Inflammatory macrophage (primary cell): ENCODE results near the gene IFI30.

Experiments
- DNase-seq, 2 donors: peaks; one replicate each; pipeline ENCODE4 v3.0.0-alpha.2; 2020 to 2022

The IFI30 gene

DNA sequence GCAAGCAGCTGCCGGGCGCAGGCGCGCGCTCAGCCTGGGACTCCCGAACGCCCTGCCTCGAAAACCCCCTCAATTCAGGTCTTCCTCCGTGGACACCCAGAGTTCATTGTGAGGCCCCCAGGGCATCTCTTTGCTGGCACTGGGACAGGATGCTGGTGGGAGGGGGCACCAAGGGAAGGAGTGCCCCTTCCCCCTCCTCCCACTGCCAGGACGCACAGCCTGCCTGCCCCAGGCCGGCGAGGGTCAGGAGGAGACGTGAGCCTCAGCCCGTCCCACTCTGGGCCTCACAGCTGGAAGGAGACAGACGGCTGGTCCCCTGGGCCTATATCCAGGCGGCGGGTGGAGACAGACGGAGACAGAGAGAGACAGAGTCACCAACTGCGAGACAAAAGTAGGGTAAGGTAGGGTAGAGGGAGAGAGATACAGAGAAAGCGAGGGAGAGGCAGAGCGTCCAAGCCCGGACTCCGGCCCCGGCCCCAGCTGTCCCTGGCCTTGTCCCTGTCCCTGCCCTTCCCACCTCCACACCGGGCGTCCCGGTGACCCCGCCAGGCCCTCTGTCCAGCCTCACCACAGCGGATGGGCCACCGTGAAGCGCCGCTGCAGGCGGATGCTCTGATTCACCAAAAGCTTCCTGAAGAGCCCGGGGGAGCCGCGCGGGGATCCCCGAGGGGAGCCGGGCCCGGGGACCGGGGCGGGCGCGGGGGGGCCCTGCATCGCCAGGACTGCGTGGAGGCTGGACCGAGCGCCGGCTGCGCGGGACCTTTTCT, 52.3 kb downstream of the IFI30 start, which contains the start of gene PDE4C:
Gene PDE4C, minus strand, starts transcription at position 737 of the 767 bp plus-strand sequence. Its CDS starts 23 bp downstream, at position 714.
- DNase-seq = no peak

DNA sequence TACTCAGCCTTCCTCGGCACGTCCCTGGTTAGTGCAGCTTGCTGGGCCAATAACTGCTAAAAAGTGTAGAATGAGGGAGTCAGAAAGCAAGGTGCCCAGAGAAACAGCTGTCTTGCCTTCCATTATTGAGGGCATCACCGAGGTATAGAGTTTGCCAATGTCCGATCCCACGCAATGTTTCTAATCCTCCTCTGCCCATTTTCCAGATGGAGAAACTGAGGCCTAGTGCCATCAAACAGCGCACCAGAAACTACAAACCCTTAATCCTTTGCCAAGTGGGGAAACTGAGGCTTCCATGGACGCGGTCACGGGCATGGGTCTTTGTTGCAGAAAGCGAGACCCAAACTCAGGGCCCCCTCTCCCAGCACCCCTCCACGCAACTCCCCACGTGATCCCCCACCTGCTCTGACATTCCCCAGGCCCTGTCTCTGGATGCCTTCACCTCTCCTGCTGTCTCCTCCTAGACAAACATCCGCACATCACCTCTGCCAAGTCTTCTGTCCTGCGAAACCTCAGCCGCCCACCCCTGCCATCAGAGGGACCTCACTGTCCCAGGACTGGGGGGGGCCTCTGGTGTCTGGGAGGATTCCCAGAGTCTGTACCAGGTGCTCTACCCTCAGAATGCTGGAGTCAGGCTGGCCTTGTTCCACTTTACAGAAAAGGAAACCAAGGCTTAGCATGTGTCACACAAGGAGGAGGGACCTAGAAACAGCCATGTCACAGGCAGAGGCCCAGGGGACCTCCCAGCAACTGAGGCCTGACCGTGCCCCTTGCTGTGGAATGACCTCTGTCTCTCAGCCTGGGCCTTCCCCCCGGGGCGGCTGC, 53.6 kb downstream of the IFI30 start:
- no peak for DNase-seq
